Measurements from ENCODE around the gene ABHD16B.
"Not testable (repeated sequence)": the region's sequence is repeated elsewhere in the genome, so short reads cannot be mapped to it uniquely, and the experiment has no call there.

ABHD16B gene

DNA sequence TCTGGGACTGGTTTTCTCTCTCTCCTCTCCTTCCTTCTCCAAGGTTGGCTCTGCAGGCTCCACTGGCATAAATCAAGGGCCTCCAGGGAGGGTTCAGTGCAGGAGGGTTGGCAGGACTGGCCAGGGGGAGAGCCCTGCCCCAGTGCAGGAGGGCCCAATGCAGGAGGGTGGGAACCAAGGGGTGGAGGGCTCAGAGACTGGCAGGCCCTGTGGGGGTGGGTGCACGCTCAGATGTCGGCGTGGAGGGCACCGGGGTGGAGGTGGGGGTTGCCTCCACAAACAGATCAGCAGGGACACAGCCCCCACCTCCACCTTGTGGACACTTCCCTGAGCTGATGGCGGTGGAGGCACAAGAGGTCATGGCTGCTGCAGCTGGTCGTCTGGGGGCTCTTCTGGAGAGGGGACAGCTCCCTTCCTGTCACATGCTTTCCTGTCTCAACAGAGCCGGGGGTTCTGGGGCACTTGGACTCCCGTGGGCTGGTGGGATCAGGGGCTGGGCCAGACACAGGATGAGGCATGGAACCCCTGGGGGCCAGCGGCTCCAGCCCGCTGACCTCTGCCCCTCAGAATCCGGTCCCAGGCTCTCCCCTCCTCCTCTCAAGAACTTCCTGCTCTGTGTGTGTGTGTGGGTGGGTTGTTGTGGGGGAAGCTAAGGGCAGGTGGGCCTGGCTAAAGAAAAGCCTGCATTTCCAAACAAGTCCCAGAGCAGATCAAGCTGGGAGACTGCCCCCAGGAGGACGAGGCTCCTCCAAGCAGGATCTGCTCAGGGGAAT lies 2.7 kb upstream of the ABHD16B start:
- Histone ChIP-seq H3K4me3 (ENCODE audit: low read length) (peak overlapping the region; percentile 44; the same call in 1 of the 2 replicates), H3K27ac (ENCODE audit: low read length) (peak overlapping the region; percentile 58), H3K9ac (ENCODE audit: low read depth, low read length) (peak overlapping the region; percentile 62; the same call in 1 of the 2 replicates), H3K27me3 (ENCODE audit: insufficient read depth, low read length) (no peaks in the 10 kb centered on the region; the same call in 1 of the 2 replicates), H3K36me3 (ENCODE audit: insufficient read depth, low read depth, low read length) (0 out of 2 replicates have a peak, but pooled peaks cover 13% of the 10 kb centered on the region), H3K9me3 (ENCODE audit: insufficient read depth, low read depth, low read length) (no peaks in the 10 kb centered on the region), H3K4me1 (ENCODE audit: insufficient read depth, low read length) (peaks cover 34% of the 10 kb centered on the region)

DNA sequence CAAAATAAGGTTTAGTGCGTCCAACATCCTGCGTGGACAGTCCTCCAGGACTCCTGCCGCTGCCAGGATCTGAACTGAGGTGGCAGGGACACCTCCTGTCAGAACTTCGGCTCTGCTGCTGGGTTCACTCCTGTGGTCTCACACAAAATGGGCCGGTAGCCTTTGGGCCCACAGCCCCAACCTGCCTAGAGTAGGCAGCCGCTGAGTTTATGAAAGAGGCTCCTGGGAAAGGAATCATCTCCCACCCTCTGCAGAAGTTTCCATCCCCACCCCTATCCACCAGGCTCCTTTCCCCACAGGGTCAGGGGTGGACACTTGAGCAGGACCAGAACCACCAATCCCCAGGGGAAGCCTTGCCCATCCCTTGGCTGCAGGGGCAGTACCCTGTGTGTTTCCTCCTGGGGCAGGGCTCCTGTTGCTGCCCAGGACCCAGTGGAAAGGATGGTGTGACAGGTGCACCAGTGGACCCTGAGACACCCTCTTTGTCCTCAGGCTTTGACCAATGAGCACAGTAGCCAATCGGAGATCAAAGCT lies 2.1 kb upstream of the ABHD16B start:
- H3K9me3 ChIP-seq (ENCODE audit: insufficient read depth, low read depth, low read length), result no peaks in the 10 kb centered on the region
- no peak overlapping the region for H3K27ac ChIP-seq (ENCODE audit: low read length)
- peaks cover 35% of the 10 kb centered on the region for H3K4me1 ChIP-seq (ENCODE audit: insufficient read depth, low read length)
- 0 out of 2 replicates have a peak, but pooled peaks cover 14% of the 10 kb centered on the region for H3K36me3 ChIP-seq (ENCODE audit: insufficient read depth, low read depth, low read length)
- peak overlapping the region; percentile 62; the same call in 1 of the 2 replicates for H3K9ac ChIP-seq (ENCODE audit: low read depth, low read length)
- peak overlapping the region; percentile 13; the same call in 1 of the 2 replicates for H3K4me3 ChIP-seq (ENCODE audit: low read length)
- H3K27me3 ChIP-seq (ENCODE audit: insufficient read depth, low read length), result no peaks in the 10 kb centered on the region; the same call in 1 of the 2 replicates

DNA sequence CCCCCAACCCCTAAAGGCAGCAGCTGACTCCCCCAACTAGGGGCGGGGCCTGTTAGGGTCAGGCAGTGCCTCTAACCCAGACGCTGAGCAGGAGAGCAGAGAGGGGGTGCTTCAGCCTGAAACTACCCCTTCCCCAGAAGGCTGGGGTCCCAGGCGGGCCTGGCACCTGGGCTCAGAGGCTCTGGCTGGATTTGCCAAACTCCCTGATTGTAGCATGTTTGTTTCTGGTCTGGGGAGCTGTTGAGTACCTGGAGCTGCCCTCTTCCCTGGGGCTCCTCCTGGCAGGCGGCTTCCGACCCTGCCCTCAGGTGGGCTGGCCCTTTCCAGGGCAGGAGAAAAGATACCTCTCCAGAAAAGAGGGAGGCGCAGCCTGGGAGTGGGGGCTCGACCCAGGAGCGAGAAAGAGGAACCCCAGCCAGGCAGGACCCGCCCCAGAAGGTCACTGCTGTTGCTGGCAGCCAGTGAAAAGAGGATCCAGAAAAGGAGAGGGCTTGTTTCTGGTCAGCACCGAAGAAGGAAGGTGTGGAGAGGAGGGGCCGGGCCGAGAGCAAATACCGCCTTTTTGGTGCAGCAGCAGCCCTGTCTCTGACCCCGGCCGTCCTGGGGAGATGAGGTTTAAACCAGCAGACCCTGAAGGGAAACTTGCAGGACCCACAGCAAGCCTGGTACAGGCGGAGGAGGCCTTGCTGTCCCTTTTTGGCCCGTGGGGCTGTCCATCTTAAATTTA lies 810 bp upstream of the ABHD16B start:
- 0 out of 2 replicates have a peak, but pooled peaks cover 14% of the 10 kb centered on the region for H3K36me3 ChIP-seq (ENCODE audit: insufficient read depth, low read depth, low read length)
- no peak overlapping the region for H3K27ac ChIP-seq (ENCODE audit: low read length)
- no peaks in the 10 kb centered on the region; the same call in 1 of the 2 replicates for H3K27me3 ChIP-seq (ENCODE audit: insufficient read depth, low read length)
- no peak overlapping the region for H3K4me3 ChIP-seq (ENCODE audit: low read length)
- no peak overlapping the region; the same call in 1 of the 2 replicates for H3K9ac ChIP-seq (ENCODE audit: low read depth, low read length)
- peaks cover 31% of the 10 kb centered on the region for H3K4me1 ChIP-seq (ENCODE audit: insufficient read depth, low read length)
- no peaks in the 10 kb centered on the region for H3K9me3 ChIP-seq (ENCODE audit: insufficient read depth, low read depth, low read length)

DNA sequence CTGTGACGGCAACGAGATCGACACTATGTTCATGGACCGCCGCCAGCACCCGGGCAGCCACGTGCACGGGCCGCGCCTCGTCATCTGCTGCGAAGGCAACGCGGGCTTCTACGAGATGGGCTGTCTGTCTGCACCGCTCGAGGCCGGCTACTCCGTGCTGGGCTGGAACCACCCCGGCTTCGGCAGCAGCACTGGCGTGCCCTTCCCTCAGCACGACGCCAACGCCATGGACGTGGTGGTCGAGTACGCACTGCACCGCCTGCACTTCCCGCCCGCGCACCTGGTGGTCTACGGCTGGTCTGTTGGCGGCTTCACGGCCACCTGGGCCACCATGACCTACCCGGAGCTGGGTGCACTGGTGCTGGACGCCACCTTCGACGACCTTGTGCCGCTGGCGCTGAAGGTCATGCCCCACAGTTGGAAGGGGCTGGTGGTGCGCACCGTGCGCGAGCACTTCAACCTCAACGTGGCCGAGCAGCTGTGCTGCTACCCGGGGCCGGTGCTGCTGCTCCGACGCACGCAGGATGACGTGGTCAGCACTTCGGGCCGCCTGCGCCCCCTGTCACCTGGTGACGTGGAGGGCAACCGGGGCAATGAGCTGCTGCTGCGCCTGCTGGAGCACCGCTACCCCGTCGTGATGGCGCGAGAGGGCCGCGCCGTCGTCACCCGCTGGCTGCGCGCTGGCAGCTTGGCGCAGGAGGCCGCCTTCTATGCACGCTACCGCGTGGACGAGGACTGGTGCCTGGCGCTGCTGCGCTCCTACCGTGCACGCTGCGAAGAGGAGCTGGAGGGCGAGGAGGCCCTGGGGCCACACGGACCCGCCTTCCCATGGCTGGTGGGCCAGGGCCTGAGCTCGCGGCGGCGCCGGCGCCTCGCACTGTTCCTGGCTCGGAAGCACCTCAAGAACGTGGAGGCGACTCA lies 943 bp downstream of the ABHD16B start:
- Histone ChIP-seq H3K36me3 (ENCODE audit: insufficient read depth, low read depth, low read length) (0 out of 2 replicates have a peak, but pooled peaks cover 14% of the 10 kb centered on the region), H3K4me1 (ENCODE audit: insufficient read depth, low read length) (peaks cover 29% of the 10 kb centered on the region), H3K27ac (ENCODE audit: low read length) (no peak overlapping the region), H3K4me3 (ENCODE audit: low read length) (no peak overlapping the region), H3K27me3 (ENCODE audit: insufficient read depth, low read length) (no peaks in the 10 kb centered on the region), H3K9ac (ENCODE audit: low read depth, low read length) (no peak overlapping the region), H3K9me3 (ENCODE audit: insufficient read depth, low read depth, low read length) (no peaks in the 10 kb centered on the region)

DNA sequence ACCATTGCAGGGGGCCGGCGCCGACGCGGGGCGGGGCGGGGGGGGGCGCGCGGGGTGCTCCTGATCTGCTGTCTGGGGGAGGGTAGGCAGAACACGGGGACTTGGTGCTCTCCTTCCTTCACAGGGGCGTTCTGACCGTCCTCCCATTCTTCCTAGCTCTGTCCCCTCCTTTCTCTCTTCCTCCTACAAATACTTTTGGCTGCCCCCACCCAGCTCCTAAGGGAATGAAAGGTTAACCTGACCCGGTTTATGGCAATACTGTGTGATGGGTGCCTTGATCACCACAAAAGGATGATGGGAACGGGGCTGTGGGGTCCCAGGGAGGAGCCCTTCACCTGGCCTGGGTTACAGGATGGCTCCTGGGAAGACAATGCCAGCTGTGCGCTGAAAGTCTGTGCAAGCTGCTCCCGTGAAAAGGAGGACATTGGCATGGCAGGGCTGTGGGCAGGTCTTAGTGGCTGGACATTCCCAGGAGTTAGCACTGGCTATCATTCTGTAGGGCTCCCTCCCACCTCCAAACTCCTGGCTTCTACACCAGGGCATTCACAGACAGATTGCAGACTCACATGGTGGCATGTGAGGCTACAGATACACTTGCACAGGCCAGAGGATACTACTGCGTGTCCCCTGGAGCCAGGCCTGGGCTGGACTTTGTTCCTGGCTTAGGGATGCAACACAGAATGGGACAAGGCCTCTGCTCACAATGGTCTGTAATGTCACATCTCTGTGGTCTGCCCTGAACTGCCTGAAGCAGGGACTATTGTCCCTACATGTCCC lies 1.9 kb downstream of the ABHD16B start:
- Histone ChIP-seq H3K4me3 (ENCODE audit: low read length) (peak overlapping the region; percentile 88), H3K27me3 (ENCODE audit: insufficient read depth, low read length) (no peaks in the 10 kb centered on the region), H3K9ac (ENCODE audit: low read depth, low read length) (peak overlapping the region; percentile 95; the same call in 1 of the 2 replicates), H3K36me3 (ENCODE audit: insufficient read depth, low read depth, low read length) (peaks cover 16% of the 10 kb centered on the region; the same call in 1 of the 2 replicates), H3K9me3 (ENCODE audit: insufficient read depth, low read depth, low read length) (no peaks in the 10 kb centered on the region), H3K4me1 (ENCODE audit: insufficient read depth, low read length) (peaks cover 21% of the 10 kb centered on the region), H3K27ac (ENCODE audit: low read length) (peak overlapping the region; percentile 50)

DNA sequence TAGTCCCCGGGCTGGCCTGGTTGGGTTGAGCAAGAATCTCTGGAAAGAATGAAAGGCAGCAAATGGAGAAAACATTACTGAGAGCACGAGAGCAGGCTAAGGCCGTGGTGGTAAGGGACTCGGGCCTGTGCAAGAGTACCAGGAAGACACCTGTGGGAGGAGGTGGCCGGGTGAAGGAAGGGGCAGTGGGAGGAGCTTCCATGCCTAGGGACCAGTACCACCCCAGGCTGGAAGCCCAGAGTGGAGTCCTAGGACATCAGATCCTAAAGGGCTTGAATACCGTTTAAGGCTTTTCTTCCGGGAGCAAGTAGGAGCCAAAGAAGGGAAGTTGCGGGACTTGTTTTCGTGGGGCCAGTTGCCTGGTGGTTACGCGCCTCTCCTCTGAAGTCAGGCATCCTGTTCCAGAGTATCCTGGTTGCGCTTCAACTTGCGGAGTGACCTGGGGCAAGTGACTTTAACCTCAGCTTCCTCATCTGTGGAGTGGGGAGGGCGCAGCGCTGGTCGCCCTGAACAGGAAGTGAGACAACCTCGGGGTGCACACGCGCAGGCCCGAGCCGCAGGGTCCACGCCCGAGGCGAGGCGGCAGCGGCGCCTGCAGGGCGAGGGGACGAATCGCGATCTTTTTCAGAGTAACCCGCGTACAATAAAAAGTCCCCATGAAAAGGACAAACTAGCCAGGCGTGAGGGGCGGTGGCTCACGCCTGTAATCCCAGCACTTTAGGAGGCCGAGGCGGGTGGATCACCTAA lies 2.7 kb downstream of the ABHD16B start:
- H3K27me3 ChIP-seq (ENCODE audit: insufficient read depth, low read length), result no peaks in the 10 kb centered on the region
- H3K4me1 ChIP-seq (ENCODE audit: insufficient read depth, low read length), result peaks cover 13% of the 10 kb centered on the region
- H3K9ac ChIP-seq (ENCODE audit: low read depth, low read length), result peak overlapping the region; percentile 95
- peaks cover 24% of the 10 kb centered on the region for H3K36me3 ChIP-seq (ENCODE audit: insufficient read depth, low read depth, low read length)
- peak overlapping the region; percentile 82 for H3K27ac ChIP-seq (ENCODE audit: low read length)
- no peaks in the 10 kb centered on the region for H3K9me3 ChIP-seq (ENCODE audit: insufficient read depth, low read depth, low read length)
- peak overlapping the region; percentile 88 for H3K4me3 ChIP-seq (ENCODE audit: low read length)

DNA sequence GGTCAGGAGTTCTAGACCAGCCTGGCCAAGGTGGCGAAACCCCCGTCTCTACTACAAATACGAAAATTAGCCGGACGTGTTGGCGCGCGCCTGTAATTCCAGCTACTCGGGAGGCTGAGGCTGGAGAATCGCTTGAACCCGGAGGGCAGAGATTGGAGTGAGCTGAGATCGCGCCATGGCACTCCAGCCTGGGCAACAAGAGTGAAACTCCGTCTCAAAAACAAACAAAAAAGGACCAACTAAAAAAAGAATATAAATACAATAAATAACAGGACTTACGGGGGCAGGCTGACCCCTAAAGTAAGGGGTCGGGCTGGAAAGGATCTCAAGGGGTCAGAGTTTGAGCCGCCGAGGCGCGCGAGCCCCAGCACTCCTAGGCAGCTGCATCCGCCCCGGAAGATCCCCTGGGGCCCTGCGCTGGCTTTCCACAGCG lies 3.3 kb downstream of the ABHD16B start:
- Histone ChIP-seq H3K27me3 (ENCODE audit: insufficient read depth, low read length) (no peaks in the 10 kb centered on the region), H3K27ac (ENCODE audit: low read length) (peak overlapping the region; percentile 82), H3K4me1 (ENCODE audit: insufficient read depth, low read length) (peaks cover 7% of the 10 kb centered on the region; the same call in 1 of the 2 replicates), H3K36me3 (ENCODE audit: insufficient read depth, low read depth, low read length) (peaks cover 30% of the 10 kb centered on the region), H3K4me3 (ENCODE audit: low read length) (peak overlapping the region; percentile 88), H3K9me3 (ENCODE audit: insufficient read depth, low read depth, low read length) (no peaks in the 10 kb centered on the region), H3K9ac (ENCODE audit: low read depth, low read length) (peak overlapping the region; percentile 95)

DNA sequence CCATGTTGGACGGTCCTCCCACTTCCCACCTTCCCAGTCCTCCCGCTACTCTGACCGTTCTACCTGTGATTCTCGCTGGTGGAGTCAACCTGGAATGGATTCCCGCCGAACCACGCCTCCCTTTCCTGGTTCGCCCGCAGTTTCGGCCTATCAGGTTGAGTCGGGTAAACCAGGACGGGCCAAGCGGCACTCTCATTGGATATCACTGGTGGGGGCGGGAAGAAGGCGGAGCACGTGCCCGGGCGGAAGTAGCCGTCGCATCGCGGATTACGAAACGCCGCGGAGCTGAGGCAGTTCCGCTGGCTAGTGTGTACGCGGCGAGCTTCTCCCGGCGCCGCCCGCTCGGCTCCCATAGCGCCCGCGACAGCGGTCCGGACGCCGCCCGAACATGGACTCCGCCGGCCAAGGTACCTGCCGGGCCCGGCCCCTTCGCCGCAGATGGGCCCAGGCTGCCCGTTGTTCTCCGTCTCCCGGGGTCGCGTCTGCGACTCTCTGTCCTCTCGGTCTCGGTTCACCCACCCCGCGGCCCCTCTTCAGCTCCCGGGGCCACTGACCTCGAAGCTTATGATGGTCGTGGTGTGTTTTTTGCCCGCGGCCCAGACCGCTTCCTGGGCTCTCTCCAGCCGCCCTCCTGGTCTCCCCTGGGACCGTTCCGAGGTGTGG lies 3.8 kb downstream of the ABHD16B start, which contains the start of gene TPD52L2:
Gene TPD52L2, plus strand, starts transcription at position 293 of the 663 bp plus-strand sequence. Its CDS starts 96 bp downstream, at position 389.
- Histone ChIP-seq H3K36me3 (ENCODE audit: insufficient read depth, low read depth, low read length) (peaks cover 35% of the 10 kb centered on the region), H3K9me3 (ENCODE audit: insufficient read depth, low read depth, low read length) (no peaks in the 10 kb centered on the region), H3K4me1 (ENCODE audit: insufficient read depth, low read length) (peaks cover 7% of the 10 kb centered on the region; the same call in 1 of the 2 replicates), H3K4me3 (ENCODE audit: low read length) (peak within 1 kb of the TSS; percentile 88), H3K27me3 (ENCODE audit: insufficient read depth, low read length) (no peaks in the 10 kb centered on the region), H3K9ac (ENCODE audit: low read depth, low read length) (peak within 1 kb of the TSS; percentile 95), H3K27ac (ENCODE audit: low read length) (peak within 1 kb of the TSS; percentile 82)

DNA sequence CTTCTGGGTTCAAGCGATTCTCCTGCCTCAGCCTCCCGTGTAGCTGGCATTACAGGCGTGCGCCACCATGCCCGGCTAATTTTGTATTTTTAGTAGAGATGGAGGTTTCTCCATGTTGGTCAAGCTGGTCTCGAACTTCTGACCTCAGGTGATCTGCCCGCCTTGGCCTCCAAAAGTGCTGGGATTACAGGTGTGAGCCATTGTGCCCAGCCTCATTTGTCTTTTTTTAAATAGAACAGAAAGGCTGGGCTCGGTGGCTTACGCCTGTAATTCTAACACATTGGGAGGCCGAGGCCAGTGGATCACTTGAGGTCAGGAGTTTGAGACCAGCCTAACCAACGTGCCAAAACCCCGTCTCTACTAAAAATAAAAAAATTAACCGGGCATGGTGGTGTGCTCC lies 5.7 kb downstream of the ABHD16B start:
- not testable (repeated sequence) for H3K9ac ChIP-seq (ENCODE audit: low read depth, low read length); H3K9me3 ChIP-seq (ENCODE audit: insufficient read depth, low read depth, low read length); H3K27ac ChIP-seq (ENCODE audit: low read length); H3K27me3 ChIP-seq (ENCODE audit: insufficient read depth, low read length); H3K4me3 ChIP-seq (ENCODE audit: low read length); H3K4me1 ChIP-seq (ENCODE audit: insufficient read depth, low read length)
- H3K36me3 ChIP-seq (ENCODE audit: insufficient read depth, low read depth, low read length), result peaks cover 50% of the 10 kb centered on the region
